Endometrial microvascular endothelial cells (primary cell): ENCODE results near the gene MAP3K8. TPM values are rescaled to one million over a fixed set of nuclear protein-coding genes. Genes with fewer than 3 reads are reported as not detected.

Experiments
- in situ Hi-C: cut with HindIII; loops from 2 replicates; pipeline ENCODE4 v1.10.0; 2017; ENCODE audit warnings: low sequenced_read_pairs, low pct_unique_long_range_greater_than_20kb; ENCODE audit errors: inconsistent ontology term
- total RNA-seq: library from RNA; depleted of rRNA; stranded (reverse); fragments of >200 nt; gene quantifications from one replicate; pipeline ENCODE4 v1.2.3, GENCODE V29; 2015; ENCODE audit errors: inconsistent ontology term

The MAP3K8 gene
- total RNA-seq, 1 donor from 2014 or later: not detected

- in situ Hi-C loops: no loop called here
These were observed 5.9 kb downstream of the MAP3K8 start for GRCh38 chr10:30439931-30440330.

- in situ Hi-C loops: no loop called here
These were observed 8.1 kb downstream of the MAP3K8 start for GRCh38 chr10:30442019-30442606.

- in situ Hi-C loops: no loop called here
These were observed 9.1 kb downstream of the MAP3K8 start for GRCh38 chr10:30443049-30443448.

- in situ Hi-C loops: no loop called here
These were observed 11.7 kb downstream of the MAP3K8 start for GRCh38 chr10:30445711-30446110.

DNA sequence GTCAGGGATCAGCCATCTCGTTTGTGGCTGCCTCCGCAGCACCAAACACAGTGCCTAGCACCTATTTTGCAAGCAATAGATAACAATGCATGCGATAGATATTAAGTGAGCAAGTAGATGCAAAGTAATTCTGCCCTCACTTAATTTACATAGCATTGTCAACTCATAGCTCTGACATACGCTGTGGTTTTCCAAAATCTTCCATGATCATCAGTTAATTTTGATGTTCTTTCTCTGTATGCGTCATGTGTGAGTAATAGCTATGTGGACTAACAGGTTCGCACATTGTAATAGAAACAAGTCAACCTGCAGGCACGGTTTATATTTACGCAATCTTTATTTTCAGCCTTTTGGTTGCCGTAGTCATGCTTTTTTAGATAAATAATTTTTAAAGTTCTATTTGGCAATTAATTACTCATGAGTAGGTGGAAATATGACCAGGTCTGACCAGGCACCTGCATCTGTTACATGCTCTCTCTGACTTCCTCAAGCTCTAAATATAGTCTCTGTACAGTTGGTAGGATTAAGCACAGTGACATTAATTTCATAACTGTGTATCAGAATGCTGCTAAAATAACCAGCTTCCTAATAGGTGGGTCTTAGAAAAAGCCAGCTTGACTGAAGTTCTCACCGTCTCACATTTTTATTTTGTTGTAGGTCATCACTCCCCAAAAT lies 13.3 kb downstream of the MAP3K8 start:
- in situ Hi-C loops: no loop called here

DNA sequence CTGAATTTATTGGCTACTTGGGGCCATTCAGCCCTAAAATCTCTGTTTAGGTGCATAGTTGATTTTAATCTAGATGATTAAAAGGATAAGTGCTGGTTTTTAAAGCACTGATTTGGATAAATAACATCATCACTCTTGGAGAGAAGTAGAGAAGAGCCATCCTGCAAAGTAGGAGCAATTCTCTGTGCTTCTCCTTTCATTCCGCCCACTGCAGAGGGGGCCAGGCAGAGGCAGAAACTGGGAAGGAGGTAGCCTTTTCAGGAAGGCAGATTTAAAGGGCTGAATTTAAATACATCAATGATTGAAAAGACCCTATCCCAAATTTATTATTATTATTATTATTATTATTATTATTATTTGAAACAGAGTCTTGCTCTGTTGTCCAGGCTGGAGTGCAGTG lies 14.1 kb downstream of the MAP3K8 start:
- in situ Hi-C loops: no loop called here

GRCh38 chr10:30453764-30454527 lies 20.0 kb downstream of the MAP3K8 start:
- in situ Hi-C loops: no loop called here

DNA sequence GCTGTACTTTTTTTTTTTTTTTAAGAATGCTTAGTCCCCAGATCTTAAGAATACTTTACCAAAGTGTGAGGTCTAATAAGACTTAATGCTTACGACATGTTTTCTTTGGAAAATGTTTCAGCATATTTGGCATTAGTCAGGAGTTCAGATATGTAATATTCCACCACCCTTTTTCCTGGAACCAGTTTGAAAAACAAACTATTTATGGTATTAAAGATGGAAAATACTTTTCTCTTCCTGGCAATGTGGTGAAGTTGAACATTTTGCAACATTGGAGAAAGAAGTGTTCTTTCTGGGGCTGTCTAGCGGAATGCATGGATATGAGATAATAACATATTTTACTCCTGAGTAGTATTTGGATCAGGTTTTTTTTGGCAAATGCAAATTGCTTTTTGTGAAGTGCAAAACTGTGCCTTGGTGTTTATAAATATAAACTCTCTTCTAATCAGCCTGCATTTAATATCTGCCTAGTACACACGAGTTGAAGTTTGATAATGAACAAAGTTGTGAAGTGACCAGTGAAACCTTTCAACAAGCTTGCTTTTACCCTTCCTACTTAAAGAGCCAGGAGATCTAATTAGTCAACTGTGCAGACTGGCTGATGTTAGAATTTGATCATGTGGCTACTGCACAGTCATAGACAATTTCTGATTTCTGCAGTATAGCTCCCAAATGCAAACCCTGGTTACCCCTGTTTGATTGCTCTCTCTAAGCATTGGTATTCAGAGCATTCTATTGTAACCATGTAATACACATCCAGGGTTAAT lies 20.9 kb downstream of the MAP3K8 start:
- in situ Hi-C loops: no loop called here

- in situ Hi-C loops: no loop called here
These were observed 21.8 kb downstream of the MAP3K8 start for GRCh38 chr10:30455816-30456215.

GRCh38 chr10:30456266-30456665 lies 22.3 kb downstream of the MAP3K8 start:
- in situ Hi-C loops: no loop called here

GRCh38 chr10:30459283-30459682 lies 25.3 kb downstream of the MAP3K8 start:
- in situ Hi-C loops: no loop called here

DNA sequence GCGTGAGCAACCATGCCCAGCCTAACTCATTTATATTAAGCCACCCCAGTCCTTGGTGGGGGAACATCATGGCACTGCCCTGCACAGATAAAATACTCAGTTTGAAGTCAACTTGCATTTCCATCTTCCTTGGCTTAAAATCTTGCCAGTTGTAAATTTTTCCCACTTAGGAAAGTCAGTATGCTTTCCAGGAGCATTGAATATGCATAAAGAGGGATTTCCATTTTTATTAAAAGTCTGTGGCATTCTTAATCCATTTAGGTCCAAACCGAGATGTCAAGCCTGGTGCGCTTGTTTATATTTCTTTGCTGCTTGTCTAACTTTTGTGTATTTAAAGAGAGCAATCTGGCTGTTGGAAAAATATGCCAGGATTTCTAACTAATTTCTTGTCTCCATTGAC lies 26.1 kb downstream of the MAP3K8 start:
- in situ Hi-C loops: no loop called here

GRCh38 chr10:30462513-30462912 lies 28.5 kb downstream of the MAP3K8 start:
- in situ Hi-C loops: no loop called here

DNA sequence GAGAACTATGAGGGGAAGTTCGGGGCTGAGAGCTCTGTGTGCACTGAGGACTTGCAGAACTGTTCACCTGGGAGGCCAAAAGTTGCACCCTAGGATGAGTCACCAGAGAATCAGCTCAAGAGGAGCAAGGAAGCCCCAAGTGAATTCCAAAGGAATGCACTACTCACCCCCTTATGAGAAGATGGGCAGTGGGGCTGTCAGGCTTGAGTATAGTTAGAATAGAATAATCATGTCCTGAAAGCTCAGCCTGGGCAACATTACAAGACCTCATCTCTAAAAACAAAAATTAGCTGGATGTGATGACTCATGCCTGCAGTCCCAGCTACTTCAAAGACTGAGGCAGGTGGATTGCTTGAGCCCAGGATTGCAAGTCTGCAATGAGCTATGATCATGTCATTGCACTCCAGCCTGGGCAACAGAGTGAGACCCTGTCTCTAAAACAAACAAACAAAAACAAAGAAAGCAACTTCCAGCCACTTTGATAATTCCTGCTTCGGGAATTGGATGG lies 30.0 kb downstream of the MAP3K8 start:
- in situ Hi-C loops: no loop called here

DNA sequence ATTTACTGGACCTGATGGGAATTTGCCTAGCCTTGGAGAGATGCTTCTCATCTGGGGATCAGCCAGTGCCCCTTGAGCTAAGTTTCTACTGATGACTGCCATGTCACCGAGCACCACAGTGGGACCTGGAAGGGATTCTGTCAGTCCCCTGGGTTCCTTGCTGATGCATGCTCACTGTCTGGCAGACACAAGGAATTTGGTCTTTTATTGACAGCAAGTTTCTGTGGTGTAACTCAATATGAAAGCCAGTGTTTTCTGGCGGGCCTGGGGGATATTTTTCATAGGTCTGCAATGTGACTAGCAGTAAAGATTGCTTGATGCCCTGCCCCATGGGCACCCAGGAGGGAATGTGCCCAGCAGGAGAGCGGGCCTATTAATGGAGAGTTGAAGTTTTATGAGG lies 30.7 kb downstream of the MAP3K8 start:
- in situ Hi-C loops: no loop called here

- in situ Hi-C loops: no loop called here
These were observed 32.5 kb downstream of the MAP3K8 start for GRCh38 chr10:30466445-30466844.

GRCh38 chr10:30467651-30468338 lies 33.8 kb downstream of the MAP3K8 start:
- in situ Hi-C loops: no loop called here

- in situ Hi-C loops: no loop called here
These were observed 38.6 kb downstream of the MAP3K8 start for GRCh38 chr10:30472414-30473155.
